GM23338 (cell line): ENCODE measurements around the gene CADPS. TPM values are rescaled to one million over a fixed set of nuclear protein-coding genes. Genes with fewer than 3 reads are reported as not detected.
A peak's percentile ranks its signal among the peaks of the same experiment; 100 is the strongest.

Experiments
- ATAC-seq: fragments of 200-7000 bp; cut with Tn5 transposase; 3 replicates; pipeline ENCODE4 v1.9.1; 2020
- DNase-seq: peaks from one replicate; pipeline ENCODE4 v3.0.0-alpha.2; 2015; ENCODE audit warnings: low spot score
- H2AFZ ChIP-seq: fragments of 200-600 bp; sonication (generic); 2 replicates; pipeline ENCODE4 v1.8.0; 2016; ENCODE audit warnings: antibody characterized with exemption, mild to moderate bottlenecking, moderate library complexity
- H3F3A ChIP-seq: fragments of 200-600 bp; sonication (generic); replicated peaks from 2 replicates; pipeline ENCODE4 v1.8.0; 2017; ENCODE audit warnings: antibody characterized with exemption, mixed run types, low read depth
- H3K27ac ChIP-seq: fragments of 200-600 bp; sonication (generic); 2 replicates; pipeline ENCODE4 v1.6.1; 2016; ENCODE audit warnings: low read depth
- H3K27me3 ChIP-seq: fragments of 200-600 bp; sonication (generic); 2 replicates; pipeline ENCODE4 v1.8.0; 2016; ENCODE audit warnings: mild to moderate bottlenecking, mixed run types, moderate library complexity; ENCODE audit not compliant: insufficient read depth
- H3K36me3 ChIP-seq: fragments of 200-600 bp; sonication (generic); 2 replicates; pipeline ENCODE4 v1.8.0; 2016; ENCODE audit warnings: mild to moderate bottlenecking; ENCODE audit not compliant: insufficient read depth
- H3K4me1 ChIP-seq: fragments of 200-600 bp; sonication (generic); 2 replicates; pipeline ENCODE4 v1.8.0; 2016; ENCODE audit warnings: mild to moderate bottlenecking, moderate library complexity; ENCODE audit not compliant: insufficient read depth
- H3K4me2 ChIP-seq: fragments of 200-600 bp; sonication (generic); 2 replicates; pipeline ENCODE4 v1.7.1; 2017; ENCODE audit warnings: mixed run types
- H3K4me3 ChIP-seq: fragments of 200-600 bp; sonication (generic); 2 replicates; pipeline ENCODE4 v1.6.1; 2016; ENCODE audit warnings: mixed run types
- H3K79me2 ChIP-seq: fragments of 200-600 bp; sonication (generic); replicated peaks from 2 replicates; pipeline ENCODE4 v1.8.0; 2017; ENCODE audit warnings: mild to moderate bottlenecking; ENCODE audit not compliant: insufficient read depth
- H3K9me2 ChIP-seq: fragments of 200-600 bp; sonication (generic); 2 replicates; pipeline ENCODE4 v1.8.0; 2017; ENCODE audit not compliant: insufficient read depth
- H4K20me1 ChIP-seq: fragments of 200-600 bp; sonication (generic); replicated peaks from 2 replicates; pipeline ENCODE4 v1.8.0; 2017; ENCODE audit warnings: mild to moderate bottlenecking; ENCODE audit not compliant: insufficient read depth
- H3K27ac Mint-ChIP-seq: 2 replicates; pipeline ENCODE4 v1.8.0; 2020; ENCODE audit warnings: inconsistent platforms, mild to moderate bottlenecking, moderate library complexity, mixed read lengths
- H3K27me3 Mint-ChIP-seq: 3 replicates; pipeline ENCODE4 v1.8.0; 2022; ENCODE audit warnings: low read depth, mild to moderate bottlenecking, moderate library complexity, mixed read lengths, inconsistent platforms; ENCODE audit not compliant: insufficient read depth, poor library complexity
- H3K36me3 Mint-ChIP-seq: 3 replicates; pipeline ENCODE4 v1.8.0; 2021; ENCODE audit warnings: low read depth, mild to moderate bottlenecking, inconsistent platforms, moderate library complexity, mixed read lengths
- H3K4me1 Mint-ChIP-seq: 3 replicates; pipeline ENCODE4 v1.8.0; 2020; ENCODE audit warnings: mild to moderate bottlenecking, inconsistent platforms, mixed read lengths
- H3K4me3 Mint-ChIP-seq: 3 replicates; pipeline ENCODE4 v1.8.0; 2021; ENCODE audit warnings: moderate library complexity, mild to moderate bottlenecking, inconsistent platforms, mixed read lengths
- H3K9me3 Mint-ChIP-seq: 3 replicates; pipeline ENCODE4 v1.8.0; 2020; ENCODE audit warnings: moderate library complexity, mild to moderate bottlenecking, inconsistent platforms, mixed read lengths
- CREB1 ChIP-seq: fragments of 250-450 bp; sonication (Bioruptor Pico); IDR thresholded peaks from 2 replicates; pipeline ENCODE4 v1.5.0; 2020; ENCODE audit warnings: low read depth, mild to moderate bottlenecking, moderate library complexity
- ETS1 ChIP-seq: IDR thresholded peaks from 2 replicates; pipeline ENCODE4 v1.6.1; 2016; ENCODE audit warnings: antibody characterized with exemption
- JUNB ChIP-seq: IDR thresholded peaks from one replicate; pipeline ENCODE4 v1.6.1; 2016; ENCODE audit warnings: antibody characterized with exemption; ENCODE audit not compliant: unreplicated experiment
- POLR2AphosphoS5 ChIP-seq: IDR thresholded peaks from 2 replicates; pipeline ENCODE4 v1.6.1; 2016; ENCODE audit warnings: antibody characterized with exemption, low read depth
- REST ChIP-seq: IDR thresholded peaks from one replicate; pipeline ENCODE4 v1.6.1; 2018; ENCODE audit warnings: antibody characterized with exemption; ENCODE audit not compliant: unreplicated experiment
- ZNF114 ChIP-seq: fragments of 250-450 bp; sonication (Bioruptor Pico); IDR thresholded peaks from 2 replicates; pipeline ENCODE4 v1.5.0; 2020; ENCODE audit warnings: mild to moderate bottlenecking, moderate library complexity
- ZNF331 ChIP-seq: fragments of 250-450 bp; sonication (Bioruptor Pico); IDR thresholded peaks from 2 replicates; pipeline ENCODE4 v1.5.0; 2020; ENCODE audit warnings: low read depth, mild to moderate bottlenecking, moderate library complexity
- ZNF462 ChIP-seq: fragments of 250-450 bp; sonication (Bioruptor Pico); IDR thresholded peaks from 2 replicates; pipeline ENCODE4 v1.5.0; 2020; ENCODE audit warnings: mild to moderate bottlenecking, moderate library complexity
- polyA plus RNA-seq: library from polyadenylated mRNA; unstranded; fragments of >200 nt; fragmentation: Nextera tagmentation; extraction: Ambion mirVana; gene quantifications from 2 replicates; pipeline ENCODE4 v1.2.1, GENCODE V29; 2016
- total RNA-seq: library from RNA; depleted of rRNA; stranded (reverse); fragments of >200 nt; shearing (Covaris generic); gene quantifications from 2 replicates; pipeline ENCODE4 v1.2.3, GENCODE V29; 2014

The CADPS gene
- total and polyA plus RNA-seq, 2 experiments from 2014 or later, result 14.7 to 22.0 TPM

- no peak overlapping the region for H3K4me3 Mint-ChIP-seq
- TF ChIP-seq ETS1 (no peak), POLR2AphosphoS5 (no peak), ZNF331 (no peak), ZNF114 (CRISPR knock-in tag) (no peak)
- Histone ChIP-seq H3K4me3 (no peak overlapping the region), H3K36me3 (no peaks in the 10 kb centered on the region), H3K27me3 (no peaks in the 10 kb centered on the region), H3F3A (no peaks in the 10 kb centered on the region), H3K4me1 (peaks cover 13% of the 10 kb centered on the region), H3K27ac (no peak overlapping the region), H4K20me1 (no peaks in the 10 kb centered on the region), H2AFZ (no peak overlapping the region), H3K79me2 (no peaks in the 10 kb centered on the region), H3K4me2 (no peak overlapping the region), H3K9me2 (no peaks in the 10 kb centered on the region)
- DNase-seq (no peak), ATAC-seq (peak; percentile 31; the same call in 1 of the 3 replicates)
- H3K4me1 Mint-ChIP-seq, result peaks cover 16% of the 10 kb centered on the region
- H3K36me3 Mint-ChIP-seq, result no peaks in the 10 kb centered on the region
- H3K9me3 Mint-ChIP-seq, result no peaks in the 10 kb centered on the region
- peaks cover 2% of the 10 kb centered on the region for H3K27me3 Mint-ChIP-seq
- H3K27ac Mint-ChIP-seq, result no peak overlapping the region
Measured at GRCh38 chr3:62462788-62463187, 412.4 kb downstream of the CADPS start.

- Histone ChIP-seq H3K36me3 (no peaks in the 10 kb centered on the region), H3K79me2 (no peaks in the 10 kb centered on the region), H4K20me1 (no peaks in the 10 kb centered on the region; the same call in 1 of the 2 replicates), H2AFZ (no peak overlapping the region), H3K4me3 (no peak overlapping the region), H3K4me2 (no peak overlapping the region), H3K27me3 (no peaks in the 10 kb centered on the region), H3K4me1 (peaks cover 13% of the 10 kb centered on the region), H3K9me2 (no peaks in the 10 kb centered on the region), H3K27ac (no peak overlapping the region), H3F3A (no peaks in the 10 kb centered on the region)
- peaks cover 16% of the 10 kb centered on the region for H3K4me1 Mint-ChIP-seq
- peaks cover 2% of the 10 kb centered on the region for H3K27me3 Mint-ChIP-seq
- ATAC-seq (no peak), DNase-seq (no peak)
- no peaks in the 10 kb centered on the region for H3K9me3 Mint-ChIP-seq
- H3K36me3 Mint-ChIP-seq, result no peaks in the 10 kb centered on the region
- no peak overlapping the region for H3K27ac Mint-ChIP-seq
- no peak overlapping the region for H3K4me3 Mint-ChIP-seq
- TF ChIP-seq REST (no peak), ETS1 (no peak), ZNF114 (CRISPR knock-in tag) (no peak), JUNB (no peak), CREB1 (no peak), ZNF462 (no peak)
Measured at GRCh38 chr3:62462104-62462762, 413.0 kb downstream of the CADPS start.
